Loucy (cell line): ENCODE data around the gene THPO.

ENCODE experiments used
- H2AFZ ChIP-seq: fragments of 200-600 bp; sonication (generic); 2 replicates; pipeline ENCODE4 v1.6.0; 2016; ENCODE audit warnings: antibody characterized with exemption, mild to moderate bottlenecking, low read length, moderate library complexity
- H3F3A ChIP-seq: fragments of 200-600 bp; 2 replicates; pipeline ENCODE4 v1.6.0; 2016; ENCODE audit warnings: antibody characterized with exemption, low read depth, mild to moderate bottlenecking
- H3K27me3 ChIP-seq: fragments of 200-600 bp; sonication (generic); 2 replicates; pipeline ENCODE4 v1.6.1; 2014; ENCODE audit warnings: low read length, mild to moderate bottlenecking; ENCODE audit not compliant: insufficient read depth, poor library complexity, severe bottlenecking
- H3K36me3 ChIP-seq: fragments of 200-600 bp; sonication (generic); 2 replicates; pipeline ENCODE4 v1.6.1; 2016; ENCODE audit warnings: low read length; ENCODE audit not compliant: insufficient read depth
- H3K4me1 ChIP-seq: fragments of 200-600 bp; sonication (generic); 2 replicates; pipeline ENCODE4 v1.5.1; 2014; ENCODE audit warnings: low read length, mild to moderate bottlenecking; ENCODE audit not compliant: insufficient read depth, poor library complexity, severe bottlenecking
- H3K4me2 ChIP-seq: fragments of 200-600 bp; sonication (generic); 2 replicates; pipeline ENCODE4 v1.6.0; 2014; ENCODE audit warnings: antibody characterized with exemption, low read length, low read depth, mild to moderate bottlenecking; ENCODE audit not compliant: poor library complexity, severe bottlenecking
- H3K4me3 ChIP-seq: fragments of 200-600 bp; sonication (generic); 2 replicates; pipeline ENCODE4 v1.5.1; 2014; ENCODE audit warnings: low read length, mild to moderate bottlenecking, mixed read lengths; ENCODE audit not compliant: poor library complexity, severe bottlenecking
- H3K79me2 ChIP-seq: fragments of 200-600 bp; sonication (generic); 2 replicates; pipeline ENCODE4 v1.6.1; 2014; ENCODE audit warnings: low read length; ENCODE audit not compliant: insufficient read depth
- H3K9ac ChIP-seq: fragments of 200-600 bp; sonication (generic); 2 replicates; pipeline ENCODE4 v1.6.0; 2014; ENCODE audit warnings: mild to moderate bottlenecking, low read depth, low read length, moderate library complexity; ENCODE audit not compliant: poor library complexity, severe bottlenecking
- H3K9me2 ChIP-seq: fragments of 200-600 bp; sonication (generic); replicated peaks from 2 replicates; pipeline ENCODE4 v1.6.1; 2016; ENCODE audit warnings: low read depth, low read length, mixed read lengths
- H3K9me3 ChIP-seq: fragments of 200-600 bp; sonication (generic); 2 replicates; pipeline ENCODE4 v1.6.1; 2014; ENCODE audit warnings: mild to moderate bottlenecking, antibody characterized with exemption, low read length, low read depth; ENCODE audit not compliant: insufficient read depth
- H4K20me1 ChIP-seq: fragments of 200-600 bp; sonication (generic); 2 replicates; pipeline ENCODE4 v1.6.0; 2014; ENCODE audit warnings: antibody characterized with exemption, low read length, mild to moderate bottlenecking; ENCODE audit not compliant: insufficient read depth, poor library complexity, severe bottlenecking
- EZH2phosphoT487 ChIP-seq: fragments of 200-600 bp; IDR thresholded peaks from 2 replicates; pipeline ENCODE4 v1.6.1; 2018; ENCODE audit warnings: antibody characterized with exemption, mild to moderate bottlenecking, moderate library complexity, borderline replicate concordance
- TF ChIP-seq, protein P1 (sequence below): fragments of 200-600 bp; sonication (generic); conservative IDR thresholded peaks from 2 replicates; pipeline ENCODE4 v1.5.1; 2014; ENCODE audit warnings: mild to moderate bottlenecking, antibody characterized with exemption, low read length

Gene THPO

DNA sequence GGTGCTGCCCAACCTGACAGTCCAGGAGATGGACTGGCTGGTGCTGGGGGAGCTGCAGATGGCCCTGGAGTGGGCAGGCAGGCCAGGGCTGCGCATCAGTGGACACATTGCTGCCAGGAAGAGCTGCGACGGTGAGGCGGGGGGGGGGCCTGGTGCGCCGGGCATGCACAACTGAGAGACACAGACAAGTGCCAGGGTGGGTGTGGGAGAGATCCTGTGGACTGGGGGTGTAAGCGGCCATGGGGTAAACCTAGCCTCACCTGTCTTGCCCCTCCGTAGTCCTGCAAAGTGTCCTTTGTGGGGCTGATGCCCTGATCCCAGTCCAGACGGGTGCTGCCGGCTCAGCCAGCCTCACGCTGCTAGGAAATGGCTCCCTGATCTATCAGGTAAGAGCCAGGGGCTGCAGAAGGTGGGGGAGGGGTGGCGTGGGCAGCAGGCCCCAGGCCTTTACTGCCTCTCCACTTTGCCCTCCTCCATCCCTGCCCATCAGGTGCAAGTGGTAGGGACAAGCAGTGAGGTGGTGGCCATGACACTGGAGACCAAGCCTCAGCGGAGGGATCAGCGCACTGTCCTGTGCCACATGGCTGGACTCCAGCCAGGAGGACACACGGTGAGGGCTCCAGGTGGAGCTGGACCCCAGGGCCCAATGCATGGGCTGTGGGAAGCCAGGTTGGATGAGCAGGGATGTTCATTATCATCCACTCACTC, 5.2 kb upstream of the THPO start:
- Histone ChIP-seq H3K36me3 (no peaks in the 10 kb centered on the region), H3K27me3 (no peaks in the 10 kb centered on the region), H3K4me3 (no peak overlapping the region), H3K4me1 (no peaks in the 10 kb centered on the region), H3K9ac (no peak overlapping the region), H3K4me2 (no peak overlapping the region), H4K20me1 (no peaks in the 10 kb centered on the region), H3K9me3 (no peaks in the 10 kb centered on the region), H3K9me2 (no peaks in the 10 kb centered on the region), H3K79me2 (no peaks in the 10 kb centered on the region), H3F3A (no peaks in the 10 kb centered on the region), H2AFZ (no peak overlapping the region)
- TF ChIP-seq, protein P1, sequence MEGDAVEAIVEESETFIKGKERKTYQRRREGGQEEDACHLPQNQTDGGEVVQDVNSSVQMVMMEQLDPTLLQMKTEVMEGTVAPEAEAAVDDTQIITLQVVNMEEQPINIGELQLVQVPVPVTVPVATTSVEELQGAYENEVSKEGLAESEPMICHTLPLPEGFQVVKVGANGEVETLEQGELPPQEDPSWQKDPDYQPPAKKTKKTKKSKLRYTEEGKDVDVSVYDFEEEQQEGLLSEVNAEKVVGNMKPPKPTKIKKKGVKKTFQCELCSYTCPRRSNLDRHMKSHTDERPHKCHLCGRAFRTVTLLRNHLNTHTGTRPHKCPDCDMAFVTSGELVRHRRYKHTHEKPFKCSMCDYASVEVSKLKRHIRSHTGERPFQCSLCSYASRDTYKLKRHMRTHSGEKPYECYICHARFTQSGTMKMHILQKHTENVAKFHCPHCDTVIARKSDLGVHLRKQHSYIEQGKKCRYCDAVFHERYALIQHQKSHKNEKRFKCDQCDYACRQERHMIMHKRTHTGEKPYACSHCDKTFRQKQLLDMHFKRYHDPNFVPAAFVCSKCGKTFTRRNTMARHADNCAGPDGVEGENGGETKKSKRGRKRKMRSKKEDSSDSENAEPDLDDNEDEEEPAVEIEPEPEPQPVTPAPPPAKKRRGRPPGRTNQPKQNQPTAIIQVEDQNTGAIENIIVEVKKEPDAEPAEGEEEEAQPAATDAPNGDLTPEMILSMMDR: no peak
- TF ChIP-seq EZH2phosphoT487: no peak

DNA sequence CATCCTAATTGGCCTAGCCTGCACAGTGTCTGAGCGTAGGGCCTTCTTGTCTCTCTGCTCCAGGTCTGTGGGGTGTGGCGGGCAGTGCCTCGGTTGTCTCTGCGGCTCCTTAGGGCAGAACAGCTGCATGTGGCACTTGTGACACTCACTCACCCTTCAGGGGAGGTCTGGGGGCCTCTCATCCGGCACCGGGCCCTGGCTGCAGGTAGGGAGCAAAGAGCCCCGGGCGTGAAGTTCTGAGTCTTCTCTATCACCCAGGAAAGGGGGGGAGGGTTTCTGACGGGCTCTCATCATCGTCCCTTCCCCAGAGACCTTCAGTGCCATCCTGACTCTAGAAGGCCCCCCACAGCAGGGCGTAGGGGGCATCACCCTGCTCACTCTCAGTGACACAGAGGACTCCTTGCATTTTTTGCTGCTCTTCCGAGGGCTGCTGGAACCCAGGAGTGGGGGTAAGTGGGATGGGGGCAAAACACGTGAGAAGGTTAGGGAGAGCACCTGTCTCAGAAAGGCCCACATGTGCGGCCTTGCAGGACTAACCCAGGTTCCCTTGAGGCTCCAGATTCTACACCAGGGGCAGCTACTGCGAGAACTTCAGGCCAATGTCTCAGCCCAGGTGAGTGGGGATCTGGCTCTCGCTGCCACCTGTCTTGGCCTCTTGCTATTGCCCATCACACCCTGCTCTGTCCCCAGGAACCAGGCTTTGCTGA, 4.5 kb upstream of the THPO start:
- H3K4me3 ChIP-seq: no peak overlapping the region
- H3K4me2 ChIP-seq: no peak overlapping the region
- H3K4me1 ChIP-seq: no peaks in the 10 kb centered on the region
- H3K27me3 ChIP-seq: no peaks in the 10 kb centered on the region
- H3K9ac ChIP-seq: no peak overlapping the region
- H3K9me2 ChIP-seq: no peaks in the 10 kb centered on the region
- H3K9me3 ChIP-seq: no peaks in the 10 kb centered on the region
- H4K20me1 ChIP-seq: no peaks in the 10 kb centered on the region
- H3K36me3 ChIP-seq: no peaks in the 10 kb centered on the region
- no peaks in the 10 kb centered on the region for H3K79me2 ChIP-seq
- H3F3A ChIP-seq: no peaks in the 10 kb centered on the region
- TF ChIP-seq, protein P1: no peak
- TF ChIP-seq EZH2phosphoT487: no peak
- no peak overlapping the region for H2AFZ ChIP-seq

DNA sequence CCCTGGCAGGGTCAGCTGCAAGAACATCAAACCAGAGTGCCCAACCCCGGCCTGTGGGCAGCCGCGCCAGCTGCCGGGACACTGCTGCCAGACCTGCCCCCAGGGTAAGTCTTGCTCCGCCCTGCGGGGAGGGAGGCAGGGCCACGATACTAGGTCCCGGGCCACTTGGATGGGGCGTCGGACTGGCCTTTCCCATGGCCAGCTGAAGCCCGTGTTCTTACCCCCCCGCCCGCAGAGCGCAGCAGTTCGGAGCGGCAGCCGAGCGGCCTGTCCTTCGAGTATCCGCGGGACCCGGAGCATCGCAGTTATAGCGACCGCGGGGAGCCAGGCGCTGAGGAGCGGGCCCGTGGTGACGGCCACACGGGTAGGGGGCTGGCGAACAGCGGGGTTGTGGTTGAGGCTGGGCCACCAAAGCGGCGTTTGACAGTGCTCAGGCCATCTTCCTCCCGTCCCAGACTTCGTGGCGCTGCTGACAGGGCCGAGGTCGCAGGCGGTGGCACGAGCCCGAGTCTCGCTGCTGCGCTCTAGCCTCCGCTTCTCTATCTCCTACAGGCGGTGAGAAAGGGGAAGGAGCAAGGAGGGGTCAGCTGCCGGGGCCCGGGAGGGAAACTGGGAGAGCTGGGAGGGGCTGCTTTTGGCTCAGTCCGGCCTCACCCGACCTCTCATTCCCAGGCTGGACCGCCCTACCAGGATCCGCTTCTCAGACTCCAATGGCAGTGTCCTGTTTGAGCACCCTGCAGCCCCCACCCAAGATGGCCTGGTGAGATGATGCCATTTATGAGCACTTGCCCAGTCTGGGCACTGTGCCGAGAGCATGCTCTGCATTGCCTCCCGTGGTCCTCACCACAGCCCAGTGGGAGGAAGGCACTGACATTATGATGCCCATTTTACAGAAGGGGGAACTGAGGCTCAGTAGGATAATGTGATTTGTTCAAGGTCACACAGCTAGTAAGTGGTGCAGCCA, 3.5 kb upstream of the THPO start:
- H3K27me3 ChIP-seq: no peaks in the 10 kb centered on the region
- H3K4me2 ChIP-seq: no peak overlapping the region
- no peaks in the 10 kb centered on the region for H3K79me2 ChIP-seq
- no peaks in the 10 kb centered on the region for H4K20me1 ChIP-seq
- H3K4me1 ChIP-seq: no peaks in the 10 kb centered on the region
- H3K4me3 ChIP-seq: no peak overlapping the region
- no peaks in the 10 kb centered on the region for H3F3A ChIP-seq
- no peaks in the 10 kb centered on the region for H3K9me2 ChIP-seq
- no peak overlapping the region for H2AFZ ChIP-seq
- no peaks in the 10 kb centered on the region for H3K9me3 ChIP-seq
- TF ChIP-seq, protein P1: no peak
- TF ChIP-seq EZH2phosphoT487: no peak
- H3K36me3 ChIP-seq: no peaks in the 10 kb centered on the region
- H3K9ac ChIP-seq: no peak overlapping the region
